B cell (primary cell): ENCODE data around the gene CAT. TPM values are rescaled to one million over a fixed set of nuclear protein-coding genes. Genes with fewer than 3 reads are reported as not detected.

Experiments
- ATAC-seq: fragments of 200-7000 bp; cut with Tn5 transposase; one replicate; pipeline ENCODE4 v1.10.0; 2021; ENCODE audit warnings: low read depth, mild to moderate bottlenecking, moderate number of reproducible peaks, moderate library complexity
- CTCF ChIA-PET: fragments of 350-600 bp; sonication (Branson Sonifier 250); formaldehyde crosslinking; loops from one replicate; lab custom pipeline; 2021; ENCODE audit warnings: antibody characterized with exemption, inconsistent platforms; lab: Charles Lee
- POLR2A ChIA-PET: fragments of 350-600 bp; sonication (Branson Sonifier 250); formaldehyde crosslinking; loops from one replicate; lab custom pipeline; 2021; ENCODE audit warnings: antibody characterized with exemption; lab: Charles Lee
- DNase-seq: peaks from one replicate; pipeline ENCODE4 v3.0.0; 2013
- H2AFZ ChIP-seq: 2 replicates; pipeline ENCODE4 v1.6.1; 2012; ENCODE audit warnings: mild to moderate bottlenecking, low read depth, low read length; ENCODE audit not compliant: insufficient read depth, poor library complexity, severe bottlenecking
- H3K27ac ChIP-seq, 2 donors: 1 replicate in 1 of 2; 2 replicates in 1 of 2; pipeline ENCODE4 v1.5.1; 2012 to 2013; ENCODE audit warnings: low read length in 2 of 2, mild to moderate bottlenecking in 2 of 2, moderate library complexity in 1 of 2
- H3K27me3 ChIP-seq, 4 experiments: fragments of 200-600 bp in 1 of 4; sonication (generic) in 1 of 4; replicated peaks in 1 of 4; 1 replicate in 2 of 4; 2 replicates in 2 of 4; pipeline versions ENCODE4 v1.6.1 to v1.7.0; 2013 to 2016; ENCODE audit warnings: low read length in 3 of 4, mild to moderate bottlenecking in 2 of 4, mixed read lengths in 1 of 4, moderate library complexity in 1 of 4; ENCODE audit not compliant: insufficient read depth in 4 of 4, control insufficient read depth in 3 of 4; ENCODE audit errors: control extremely low read depth in 1 of 4
- H3K36me3 ChIP-seq, 2 experiments: replicated peaks in 1 of 2; 1 replicate in 1 of 2; 2 replicates in 1 of 2; pipeline versions ENCODE4 v1.6.1 to v1.7.1; 2013; ENCODE audit warnings: low read length in 1 of 2; ENCODE audit not compliant: insufficient read depth in 2 of 2, control insufficient read depth in 1 of 2; ENCODE audit errors: control extremely low read depth in 1 of 2, extremely low read depth in 1 of 2
- H3K4me1 ChIP-seq, 2 donors: fragments of 200-600 bp in 1 of 2; sonication (generic) in 1 of 2; 1 replicate in 1 of 2; 2 replicates in 1 of 2; pipeline versions ENCODE4 v1.5.1 to v1.6.1; 2013 to 2017; ENCODE audit warnings: low read length in 2 of 2; ENCODE audit not compliant: control insufficient read depth in 2 of 2, insufficient read depth in 2 of 2
- H3K4me2 ChIP-seq: replicated peaks from 2 replicates; pipeline ENCODE3; 2012; ENCODE audit warnings: mild to moderate bottlenecking, low read depth, low read length; ENCODE audit not compliant: poor library complexity, severe bottlenecking
- H3K4me3 ChIP-seq, 5 experiments: fragments of 200-600 bp in 1 of 5; sonication (generic) in 1 of 5; 1 replicate in 3 of 5; 2 replicates in 2 of 5; pipeline versions ENCODE4 v1.5.1 to v1.7.0; 2011 to 2016; ENCODE audit warnings: low read length in 4 of 5, mild to moderate bottlenecking in 4 of 5, low read depth in 2 of 5, control low read depth in 1 of 5, moderate library complexity in 1 of 5; ENCODE audit not compliant: insufficient read depth in 1 of 5; ENCODE audit errors: control extremely low read depth in 1 of 5, extremely low read depth in 1 of 5
- H3K79me2 ChIP-seq: fragments of 200-600 bp; sonication (generic); one replicate; pipeline ENCODE4 v1.6.0; 2016; ENCODE audit warnings: low read length; ENCODE audit not compliant: control insufficient read depth, insufficient read depth
- H3K9ac ChIP-seq: fragments of 200-600 bp; sonication (generic); 2 replicates; pipeline ENCODE4 v1.6.1; 2017; ENCODE audit warnings: mild to moderate bottlenecking, low read length, moderate library complexity
- H3K9me3 ChIP-seq, 3 donors: one replicate each; pipeline versions ENCODE4 v1.6.1 to v1.7.1; 2013; ENCODE audit warnings: low read length in 2 of 3; ENCODE audit not compliant: control insufficient read depth in 2 of 3, insufficient read depth in 1 of 3; ENCODE audit errors: control extremely low read depth in 1 of 3
- H4K20me1 ChIP-seq: 2 replicates; pipeline ENCODE4 v1.6.0; 2012; ENCODE audit warnings: mild to moderate bottlenecking, low read length; ENCODE audit not compliant: insufficient read depth, control insufficient read depth, poor library complexity, severe bottlenecking
- H3K27ac Mint-ChIP-seq: one replicate; pipeline ENCODE4 v1.8.0; 2021; ENCODE audit warnings: mixed read lengths
- H3K27me3 Mint-ChIP-seq: one replicate; pipeline ENCODE4 v1.8.0; 2021; ENCODE audit warnings: mixed read lengths
- H3K4me1 Mint-ChIP-seq: one replicate; pipeline ENCODE4 v1.8.0; 2021; ENCODE audit warnings: mixed read lengths
- H3K4me3 Mint-ChIP-seq: one replicate; pipeline ENCODE4 v1.8.0; 2021; ENCODE audit warnings: mixed read lengths
- H3K9me3 Mint-ChIP-seq: one replicate; pipeline ENCODE4 v1.8.0; 2022; ENCODE audit warnings: mixed read lengths; ENCODE audit not compliant: insufficient read depth
- CTCF ChIP-seq: fragments of 200-600 bp; IDR thresholded peaks from one replicate; pipeline ENCODE4 v1.8.0; 2022; ENCODE audit warnings: antibody characterized with exemption, mild to moderate bottlenecking
- EZH2 ChIP-seq: IDR thresholded peaks from 2 replicates; pipeline ENCODE4 v1.6.1; 2012; ENCODE audit warnings: borderline replicate concordance, low read depth, mild to moderate bottlenecking, moderate library complexity, low read length; ENCODE audit not compliant: insufficient read depth, poor library complexity, severe bottlenecking
- WGBS: methylation state at CpG from one replicate; pipeline ENCODE4 v1.1.5; 2013; ENCODE audit warnings: missing lambda C conversion rate; ENCODE audit not compliant: insufficient coverage; 5-methylcytosine and 5-hydroxymethylcytosine counted together
- intact Hi-C: fragments of 100-400 bp; cut with micrococcal nuclease; formaldehyde crosslinking; loops from one replicate; pipeline ENCODE4 v1.10.0; 2022
- polyA plus RNA-seq: library from polyadenylated mRNA; depleted of rRNA; stranded (reverse); fragments of >200 nt; gene quantifications from 2 replicates; pipeline ENCODE4 v1.2.3, GENCODE V29; 2012
- total RNA-seq, 2 donors: library from RNA; stranded (reverse); fragments of 120-200 nt in 1 of 2; gene quantifications; 1 replicate in 1 of 2; 2 replicates in 1 of 2; pipeline versions ENCODE4 v1.2.3 to v1.2.4, GENCODE V29; 2013 to 2022

Gene CAT
- total and polyA plus RNA-seq, 2 donors (not counting 1 experiment from before 2014, with no cell fraction given), result 83.2 to 91.7 TPM

- intact Hi-C loops, result no loop called here
- Histone ChIP-seq H3K4me2 (no peak overlapping the region), H3K27ac (no peak overlapping the region), H4K20me1 (no peaks in the 10 kb centered on the region), H3K79me2 (no peaks in the 10 kb centered on the region), H3K27me3 (no peaks in the 10 kb centered on the region), H2AFZ (no peak overlapping the region), H3K4me1 (no peaks in the 10 kb centered on the region), H3K4me3 (no peak overlapping the region), H3K9ac (no peak overlapping the region), H3K9me3 (no peaks in the 10 kb centered on the region), H3K36me3 (no peaks in the 10 kb centered on the region)
- H3K27ac Mint-ChIP-seq, result no peak overlapping the region
- POLR2A ChIA-PET, result no interaction called here
- no peak for TF ChIP-seq CTCF
- TF ChIP-seq EZH2, result no peak
- DNase-seq (no peak), ATAC-seq (no peak)
- CTCF ChIA-PET, result interaction anchor here (0.6 kb wide), 1 partner anchor 52 kb away, joined by 4 read pairs; no protein-coding TSS in a partner anchor
- H3K9me3 Mint-ChIP-seq, result no peaks in the 10 kb centered on the region
- H3K4me3 Mint-ChIP-seq, result no peak overlapping the region
- 87% methylated on average over 5 of the region's 9 CpGs for WGBS
- H3K4me1 Mint-ChIP-seq, result no peaks in the 10 kb centered on the region
- peaks cover 10% of the 10 kb centered on the region for H3K27me3 Mint-ChIP-seq
Measured at GRCh38 chr11:34483106-34483874, 44.6 kb downstream of the CAT start.

- ChIA-PET CTCF (interaction anchor here (0.6 to 2.3 kb wide), 4 partner anchors 9 to 313 kb away, joined by 3 to 8 read pairs (median 4); no protein-coding TSS in a partner anchor), POLR2A (no interaction called here)
- Histone ChIP-seq H3K4me3 (no peak overlapping the region), H3K27ac (no peak overlapping the region), H3K36me3 (no peaks in the 10 kb centered on the region), H3K4me1 (no peaks in the 10 kb centered on the region), H3K79me2 (no peaks in the 10 kb centered on the region), H2AFZ (no peak overlapping the region), H3K4me2 (no peak overlapping the region), H3K9me3 (no peaks in the 10 kb centered on the region), H4K20me1 (no peaks in the 10 kb centered on the region), H3K27me3 (no peaks in the 10 kb centered on the region), H3K9ac (no peak overlapping the region)
- H3K4me3 Mint-ChIP-seq, result no peak overlapping the region
- DNase-seq (no peak), ATAC-seq (no peak)
- H3K4me1 Mint-ChIP-seq, result no peaks in the 10 kb centered on the region
- peaks cover 4% of the 10 kb centered on the region for H3K27me3 Mint-ChIP-seq
- TF ChIP-seq EZH2 (no peak), CTCF (no peak)
- no peaks in the 10 kb centered on the region for H3K9me3 Mint-ChIP-seq
- WGBS, result 78% methylated on average over 4 of the region's 7 CpGs
- H3K27ac Mint-ChIP-seq, result no peak overlapping the region
- intact Hi-C loops, result no loop called here
Measured at GRCh38 chr11:34487430-34487829, 48.7 kb downstream of the CAT start.
